Non-pigmented ciliary epithelial cell (primary cell): ENCODE measurements around the gene RPL10.

Experiments
- DNase-seq: peaks from one replicate; pipeline ENCODE4 v3.0.0-alpha.2; 2010; ENCODE audit warnings: low read depth

RPL10 gene

GRCh38 chrX:154430916-154431315 is 32.7 kb downstream of the RPL10 start:
- DNase-seq = no peak

GRCh38 chrX:154431341-154431740 is 33.2 kb downstream of the RPL10 start:
- no peak for DNase-seq

- DNase-seq = no peak
Measured at GRCh38 chrX:154432210-154432609, 34.0 kb downstream of the RPL10 start.

- no peak for DNase-seq
Measured at GRCh38 chrX:154433605-154434004, 35.4 kb downstream of the RPL10 start.

GRCh38 chrX:154434394-154435168 is 36.4 kb downstream of the RPL10 start:
- DNase-seq = no peak

- no peak for DNase-seq
Measured at GRCh38 chrX:154435171-154435733, 37.1 kb downstream of the RPL10 start.

- DNase-seq = no peak
Measured at GRCh38 chrX:154436374-154436982, 38.3 kb downstream of the RPL10 start.

GRCh38 chrX:154436983-154437752 is 39.0 kb downstream of the RPL10 start, which contains the start of gene GDI1:
Gene GDI1 (plus strand): TSS chrX:154437154. CDS start chrX:154437255, 101 bp downstream.
- DNase-seq = no peak

- no peak for DNase-seq
Measured at GRCh38 chrX:154437971-154438893, 40.1 kb downstream of the RPL10 start.

GRCh38 chrX:154439841-154440240 is 41.7 kb downstream of the RPL10 start:
- DNase-seq = no peak

GRCh38 chrX:154440623-154441357 is 42.6 kb downstream of the RPL10 start:
- DNase-seq = no peak

GRCh38 chrX:154441564-154441963 is 43.4 kb downstream of the RPL10 start:
- no peak for DNase-seq

- no peak for DNase-seq
Measured at GRCh38 chrX:154441984-154442707, 44.0 kb downstream of the RPL10 start.

GRCh38 chrX:154443479-154443910 is 45.3 kb downstream of the RPL10 start:
- no peak for DNase-seq

GRCh38 chrX:154443992-154444754 is 46.0 kb downstream of the RPL10 start, which contains the start of gene FAM50A:
Gene FAM50A (plus strand): TSS chrX:154444141. CDS start chrX:154444236, 95 bp downstream.
- DNase-seq = no peak

- DNase-seq = no peak
Measured at GRCh38 chrX:154444755-154445246, 46.6 kb downstream of the RPL10 start.

GRCh38 chrX:154445776-154446175 is 47.6 kb downstream of the RPL10 start:
- no peak for DNase-seq

- no peak for DNase-seq
Measured at GRCh38 chrX:154446430-154446829, 48.3 kb downstream of the RPL10 start.

- DNase-seq = no peak
Measured at GRCh38 chrX:154448484-154448883, 50.3 kb downstream of the RPL10 start.
